HepG2 (cell line): ENCODE measurements around the gene IFIT2. TPM values are rescaled to one million over a fixed set of nuclear protein-coding genes. Genes with fewer than 3 reads are reported as not detected.

Experiments
- ATAC-seq: fragments of 200-7000 bp; cut with Tn5 transposase; 3 replicates; pipeline ENCODE4 v1.9.1; 2020; ENCODE audit warnings: mild to moderate bottlenecking, moderate library complexity
- BruUV-seq: library from RNA; stranded (reverse); fragments of 400-500 nt; replicated peaks from 2 replicates; lab custom pipeline; 2021; lab: Mats Ljungman, UMichigan
- CTCF ChIA-PET: fragments of 300-600 bp; formaldehyde crosslinking; extraction: SDS; loops from one replicate; lab custom pipeline; 2021; ENCODE audit warnings: low total read pairs, inconsistent platforms, low intra/inter-chr PET ratio; lab: Yijun Ruan, JAX
- POLR2A ChIA-PET: fragments of 350-600 bp; sonication (Branson Sonifier 250); formaldehyde crosslinking; loops from one replicate; lab custom pipeline; 2020; ENCODE audit warnings: antibody characterized with exemption, inconsistent platforms; lab: Yijun Ruan, JAX
- DNase-seq: peaks from one replicate; pipeline ENCODE4 v3.0.0-alpha.2; 2015; ENCODE audit warnings: low spot score
- FAIRE-seq: peaks from 3 replicates; lab custom pipeline; 2011; peaks lifted over from hg19 to GRCh38; lab: Jason Lieb, UNC
- H2AFZ ChIP-seq: one replicate; pipeline ENCODE4 v1.6.1; 2011; ENCODE audit warnings: low read length, inconsistent platforms
- H3K27ac ChIP-seq: fragments of 300-600 bp; 3 replicates; pipeline ENCODE4 v1.8.0; 2011; ENCODE audit warnings: mixed run types, mild to moderate bottlenecking, mixed read lengths, low read length, inconsistent platforms; ENCODE audit not compliant: insufficient read depth; ENCODE audit errors: extremely low read length
- H3K27me3 ChIP-seq, 2 experiments: fragments of 200-600 bp in 1 of 2; 2 replicates in 1 of 2; 3 replicates in 1 of 2; pipeline versions ENCODE4 v1.6.0 to v1.8.0; 2011; ENCODE audit warnings: low read length in 2 of 2, mild to moderate bottlenecking in 2 of 2, moderate library complexity in 2 of 2, inconsistent platforms in 1 of 2; ENCODE audit not compliant: insufficient read depth in 2 of 2, control insufficient read depth in 1 of 2
- H3K36me3 ChIP-seq, 2 experiments: fragments of 200-600 bp in 1 of 2; replicated peaks in 1 of 2; 2 replicates in 1 of 2; 3 replicates in 1 of 2; pipeline versions ENCODE4 v1.5.1 to v1.8.0; 2011; ENCODE audit warnings: low read length in 2 of 2, inconsistent platforms in 1 of 2; ENCODE audit not compliant: insufficient read depth in 2 of 2, control insufficient read depth in 1 of 2
- H3K4me1 ChIP-seq: 2 replicates; pipeline ENCODE4 v1.5.1; 2012; ENCODE audit warnings: low read length, inconsistent platforms; ENCODE audit not compliant: insufficient read depth
- H3K4me2 ChIP-seq: 2 replicates; pipeline ENCODE4 v1.6.0; 2011; ENCODE audit warnings: low read depth, low read length, inconsistent platforms
- H3K4me3 ChIP-seq, 3 experiments: fragments of 200-600 bp in 1 of 3; sonication (generic), shearing (Covaris generic) in 1 of 3; replicated peaks in 1 of 3; 2 replicates each; pipeline ENCODE4 v1.5.1; 2011 to 2016; ENCODE audit warnings: low read length in 3 of 3, inconsistent platforms in 2 of 3, low read depth in 2 of 3, mild to moderate bottlenecking in 2 of 3, control low read depth in 1 of 3, mixed read lengths in 1 of 3; ENCODE audit not compliant: insufficient read depth in 1 of 3
- H3K79me2 ChIP-seq: one replicate; pipeline ENCODE4 v1.6.1; 2011; ENCODE audit warnings: low read length, inconsistent platforms; ENCODE audit not compliant: insufficient read depth
- H3K9ac ChIP-seq: 2 replicates; pipeline ENCODE4 v1.6.0; 2011; ENCODE audit warnings: mild to moderate bottlenecking, low read depth, low read length, inconsistent platforms; ENCODE audit not compliant: insufficient read depth
- H3K9me3 ChIP-seq: 2 replicates; pipeline ENCODE4 v1.5.1; 2012; ENCODE audit warnings: mild to moderate bottlenecking, low read length
- H4K20me1 ChIP-seq: 2 replicates; pipeline ENCODE4 v1.6.0; 2011; ENCODE audit warnings: inconsistent platforms, mild to moderate bottlenecking, low read length, moderate library complexity; ENCODE audit not compliant: insufficient read depth
- PHF21A ChIP-seq: sonication (generic); formaldehyde crosslinking; IDR thresholded peaks from 2 replicates; pipeline ENCODE4 v1.5.0; 2020; ENCODE audit warnings: mild to moderate bottlenecking, missing genetic modification reagents
- ZNF574 ChIP-seq: sonication (generic); formaldehyde crosslinking; IDR thresholded peaks from 2 replicates; pipeline ENCODE4 v1.4.0; 2020; ENCODE audit warnings: missing genetic modification reagents
- ZNF616 ChIP-seq: sonication (generic); formaldehyde crosslinking; IDR thresholded peaks from 2 replicates; pipeline ENCODE4 v1.5.0; 2020; ENCODE audit warnings: low read depth, mild to moderate bottlenecking, missing genetic modification reagents
- ZNF878 ChIP-seq: sonication (generic); formaldehyde crosslinking; IDR thresholded peaks from 2 replicates; pipeline ENCODE4 v1.8.1; 2023; ENCODE audit warnings: mild to moderate bottlenecking, missing genetic modification reagents, moderate library complexity
- WGBS: methylation state at CpG from one replicate; pipeline ENCODE4 v1.1.6; 2017; ENCODE audit warnings: low lambda C conversion rate; 5-methylcytosine and 5-hydroxymethylcytosine counted together
- in situ Hi-C: cut with HindIII; loops from 2 replicates; pipeline ENCODE4 v1.10.0; 2017; ENCODE audit warnings: low pct_unique_long_range_greater_than_20kb; ENCODE audit not compliant: extremely low pct_ligation_motif_present
- intact Hi-C: fragments of 100-400 bp; cut with micrococcal nuclease; formaldehyde crosslinking; loops from one replicate; pipeline ENCODE4 v1.10.0; 2022; ENCODE audit not compliant: unreplicated experiment
- polyA plus RNA-seq, 8 experiments: library from polyadenylated mRNA; depleted of rRNA in 3 of 8; stranded (reverse) in 7 of 8; unstranded in 1 of 8; fragments of >200 nt; fragmentation: Illumina TruSeq in 4 of 8; extraction: Trizol in 4 of 8; gene quantifications; 2 replicates each; pipeline versions ENCODE4 v1.2.1 to v1.2.3, GENCODE V29; 2011 to 2016; ENCODE audit warnings: low read depth in 4 of 8, missing spikeins in 1 of 8, mixed read lengths in 1 of 8; ENCODE audit not compliant: insufficient read depth in 1 of 8
- total RNA-seq, 5 experiments: library from RNA; depleted of rRNA; stranded (reverse); fragments of >200 nt; fragmentation: Illumina TruSeq; extraction: Trizol; gene quantifications; 2 replicates each; pipeline ENCODE4 v1.2.3, GENCODE V29; 2016; ENCODE audit warnings: low read depth in 1 of 5

Gene IFIT2
- total and polyA plus RNA-seq, 2 of the 13 experiments (the other 11 are each of a cell fraction or from before 2014, with no cell fraction given): 0.04 to 0.15 TPM

- intact Hi-C loops (no loop called here), in situ Hi-C loops (no loop called here)
- Histone ChIP-seq H3K79me2 (no peaks in the 10 kb centered on the region), H3K27me3 (no peaks in the 10 kb centered on the region), H3K36me3 (no peaks in the 10 kb centered on the region), H3K4me1 (peaks cover 69% of the 10 kb centered on the region), H3K9me3 (no peaks in the 10 kb centered on the region), H3K4me3 (peak overlapping the region; percentile 30 to 56 (median 36)), H3K4me2 (peak overlapping the region; percentile 69), H3K27ac (peak overlapping the region; percentile 68), H2AFZ (peak overlapping the region; percentile 66), H4K20me1 (no peaks in the 10 kb centered on the region), H3K9ac (peak overlapping the region; percentile 52)
- WGBS: 0% methylated on average over 1 of the region's 1 CpG
- FAIRE-seq: no peak
- peak; percentile 55 for ATAC-seq
- TF ChIP-seq PHF21A (CRISPR knock-in tag): 0 out of 2 replicates have a peak, but pooled peaks have one; percentile 1
- TF ChIP-seq ZNF574 (CRISPR knock-in tag): 0 out of 2 replicates have a peak, but pooled peaks have one; percentile 1
- TF ChIP-seq ZNF878 (CRISPR knock-in tag): 0 out of 2 replicates have a peak, but pooled peaks have one; percentile 3
- no peak for TF ChIP-seq ZNF616 (CRISPR knock-in tag)
- DNase-seq: no peak
- ChIA-PET POLR2A (interaction anchor here (0.7 to 3.5 kb wide), 9 partner anchors 14 to 292 kb away, joined by 3 to 17 read pairs (median 5); partner anchors contain the start of genes IFIT1, IFIT2 and IFIT3), CTCF (no interaction called here)
- no TSS peak for BruUV-seq
Observed at GRCh38 chr10:89351412-89351779, 49.5 kb downstream of the IFIT2 start.
